Stimulated activated CD4-positive, alpha-beta T cell treated with anti-CD3 and anti-CD28 coated beads, Interleukin-2, amount 100 ng/mL, for 4 hours (primary cell): ENCODE data around the gene TCP11L1.

Experiments used
- DNase-seq: peaks from one replicate; pipeline ENCODE4 v3.0.0-alpha.2; 2020; ENCODE audit warnings: low read depth

Gene TCP11L1, protein sequence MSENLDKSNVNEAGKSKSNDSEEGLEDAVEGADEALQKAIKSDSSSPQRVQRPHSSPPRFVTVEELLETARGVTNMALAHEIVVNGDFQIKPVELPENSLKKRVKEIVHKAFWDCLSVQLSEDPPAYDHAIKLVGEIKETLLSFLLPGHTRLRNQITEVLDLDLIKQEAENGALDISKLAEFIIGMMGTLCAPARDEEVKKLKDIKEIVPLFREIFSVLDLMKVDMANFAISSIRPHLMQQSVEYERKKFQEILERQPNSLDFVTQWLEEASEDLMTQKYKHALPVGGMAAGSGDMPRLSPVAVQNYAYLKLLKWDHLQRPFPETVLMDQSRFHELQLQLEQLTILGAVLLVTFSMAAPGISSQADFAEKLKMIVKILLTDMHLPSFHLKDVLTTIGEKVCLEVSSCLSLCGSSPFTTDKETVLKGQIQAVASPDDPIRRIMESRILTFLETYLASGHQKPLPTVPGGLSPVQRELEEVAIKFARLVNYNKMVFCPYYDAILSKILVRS

GRCh38 chr11:33039274-33040032 lies at the start of gene TCP11L1:
TCP11L1 (plus strand) TSS chr11:33039572; CDS start chr11:33043774, 4,202 bp downstream.
- DNase-seq, result peak; percentile 74

DNA sequence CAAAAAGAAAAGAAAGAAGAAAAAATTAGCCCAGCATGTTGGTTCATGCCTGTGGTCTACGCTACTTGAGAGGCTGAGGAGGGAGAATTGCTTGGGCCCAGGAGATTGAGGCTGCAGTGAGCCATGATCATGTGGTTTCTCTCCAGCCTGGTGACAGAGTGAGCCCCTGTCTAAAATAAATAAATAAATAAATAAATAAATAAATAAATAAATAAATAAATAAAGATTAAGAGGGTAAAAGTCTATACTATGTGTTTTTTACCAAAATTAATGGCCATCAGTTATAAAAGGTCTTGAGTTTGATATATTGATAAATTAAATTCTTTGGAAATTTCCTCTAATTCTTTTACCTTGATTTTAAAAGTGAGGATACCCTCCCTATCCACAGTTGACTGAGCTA lies 48.9 kb upstream of the TCP11L1 start:
- no peak for DNase-seq

DNA sequence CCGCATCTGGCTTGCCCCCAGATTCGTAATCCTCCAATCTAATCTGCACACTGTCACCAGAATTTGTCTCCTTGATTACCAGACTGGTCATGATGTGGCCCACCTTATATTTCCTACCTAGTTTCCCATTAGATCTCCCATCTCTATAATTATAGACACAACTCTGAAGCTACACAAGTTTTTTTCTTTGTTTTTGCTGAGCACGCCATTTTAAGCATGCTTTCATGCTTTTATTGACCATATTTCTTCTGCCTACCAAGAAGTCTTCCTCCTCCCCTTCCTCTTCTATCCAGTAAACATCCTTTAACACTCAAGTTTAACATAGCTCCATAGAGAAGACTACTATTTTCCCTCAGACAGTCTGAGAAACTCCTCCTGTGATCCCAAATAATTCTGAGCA lies 47.9 kb upstream of the TCP11L1 start:
- DNase-seq, result no peak

GRCh38 chr11:32991898-32992297 lies 47.5 kb upstream of the TCP11L1 start:
- DNase-seq, result no peak

- DNase-seq, result no peak
These were observed 39.2 kb upstream of the TCP11L1 start for GRCh38 chr11:33000181-33000580.

- DNase-seq, result no peak
These were observed 38.1 kb upstream of the TCP11L1 start for GRCh38 chr11:33001281-33001680.

DNA sequence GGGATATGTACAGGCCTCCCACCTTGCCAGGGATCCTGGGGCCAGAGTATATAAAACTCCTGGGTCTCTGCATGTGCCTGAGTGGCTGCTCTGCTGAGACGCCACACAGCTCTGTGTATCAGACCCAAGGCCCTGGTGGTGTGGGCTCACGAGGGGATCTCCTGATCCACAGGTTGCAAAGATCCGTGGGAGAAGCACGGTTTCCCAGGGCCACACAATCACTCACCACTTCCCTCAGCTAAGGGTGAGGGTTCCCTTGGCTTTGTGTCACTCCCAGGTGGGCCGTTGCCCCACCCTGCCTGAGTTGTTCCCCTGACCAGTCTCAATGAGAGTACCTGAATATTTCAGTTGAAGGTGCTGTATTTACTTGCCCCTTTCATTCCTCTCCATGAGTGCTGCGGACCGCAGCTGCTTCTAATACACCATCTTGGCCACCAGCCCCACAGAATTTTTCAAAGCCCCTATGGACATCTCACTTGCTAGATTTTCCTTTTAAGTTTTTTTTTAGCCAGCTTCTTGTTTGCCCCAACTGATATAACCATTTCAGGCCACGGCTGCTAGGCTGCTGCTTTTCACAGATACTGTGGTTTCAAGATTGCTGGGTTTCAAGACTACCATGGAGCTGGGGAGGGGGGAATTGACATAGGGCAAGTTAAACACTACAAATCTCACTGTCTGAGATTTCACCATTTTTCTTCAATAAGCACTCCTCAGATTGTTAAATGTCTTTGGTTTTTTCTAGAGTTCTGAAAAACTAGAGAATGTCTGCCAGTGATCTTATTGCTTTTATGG lies 37.4 kb upstream of the TCP11L1 start:
- no peak for DNase-seq

GRCh38 chr11:33005175-33005574 lies 34.2 kb upstream of the TCP11L1 start:
- DNase-seq, result no peak

GRCh38 chr11:33006010-33006409 lies 33.4 kb upstream of the TCP11L1 start:
- DNase-seq, result no peak

GRCh38 chr11:33013755-33014154 lies 25.6 kb upstream of the TCP11L1 start:
- DNase-seq, result no peak

DNA sequence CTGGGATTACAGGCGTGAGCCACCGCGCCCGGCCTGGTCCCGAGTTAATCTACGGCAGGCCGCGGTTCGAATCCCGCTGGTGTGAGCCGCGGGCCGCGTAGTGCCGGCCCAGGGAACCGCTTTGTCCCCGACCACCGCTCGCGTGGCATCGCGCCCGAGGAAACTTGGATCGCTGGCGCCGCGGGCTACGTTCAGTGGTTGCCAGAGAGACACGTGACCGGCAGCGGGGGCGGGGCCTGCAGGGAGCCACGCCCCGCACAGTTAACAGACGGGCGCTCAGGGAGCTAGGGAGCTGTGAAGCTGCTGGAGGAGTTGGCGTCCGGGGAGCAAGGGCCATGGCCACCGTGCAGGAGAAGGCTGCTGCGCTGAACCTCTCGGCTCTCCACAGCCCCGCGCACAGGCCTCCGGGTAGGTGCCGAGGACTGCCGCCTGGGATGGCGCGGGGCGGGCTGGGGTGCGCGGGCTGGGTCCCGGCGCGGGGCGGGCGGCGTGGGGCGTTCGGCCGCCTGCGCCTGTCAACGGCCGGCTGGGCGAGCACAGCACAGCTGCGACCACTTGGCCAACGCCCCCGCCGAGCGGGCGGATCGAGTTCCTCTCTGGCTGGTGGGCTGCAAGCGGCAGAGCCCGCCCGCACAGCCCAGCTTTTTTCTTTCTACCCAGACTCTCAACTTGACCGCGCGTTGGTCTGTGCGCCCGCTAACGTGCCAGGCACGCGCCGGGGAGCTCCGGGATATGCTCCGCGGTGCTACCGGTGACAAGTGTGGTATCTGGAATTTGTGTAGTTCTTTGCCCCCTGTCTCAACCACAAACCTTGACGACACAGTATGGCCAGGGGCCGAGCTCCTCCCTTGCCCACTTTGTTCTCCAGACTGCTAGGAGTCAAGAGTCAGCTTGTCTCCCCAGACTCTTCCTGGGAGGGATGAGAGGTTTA lies 23.5 kb upstream of the TCP11L1 start, which contains the start of gene DEPDC7:
Gene DEPDC7, plus strand, starts transcription at position 258 of the 931 bp plus-strand sequence. Its CDS starts 78 bp downstream, at position 336.
- DNase-seq, result peak; percentile 77

GRCh38 chr11:33016654-33017053 lies 22.7 kb upstream of the TCP11L1 start:
- no peak for DNase-seq

GRCh38 chr11:33017478-33017877 lies 21.9 kb upstream of the TCP11L1 start:
- DNase-seq, result no peak

DNA sequence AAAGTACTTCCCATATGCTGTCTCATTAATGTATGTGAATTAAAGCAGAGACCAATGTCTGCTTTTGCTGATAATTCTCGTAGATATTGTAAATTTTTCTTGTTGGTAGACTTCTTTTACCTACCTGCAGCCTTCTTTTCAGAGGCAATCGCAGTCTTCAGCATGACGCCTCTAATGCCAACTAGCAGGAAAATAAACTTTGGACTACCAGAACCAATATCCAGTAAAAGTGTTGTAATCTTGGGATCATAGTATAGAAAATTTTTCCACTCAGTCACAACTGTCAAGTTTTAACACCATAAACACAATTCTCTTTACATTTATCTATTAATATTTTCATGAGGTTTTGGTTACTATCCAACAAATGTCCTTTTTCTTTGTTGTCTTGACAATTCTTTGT lies 21.4 kb upstream of the TCP11L1 start:
- no peak for DNase-seq

DNA sequence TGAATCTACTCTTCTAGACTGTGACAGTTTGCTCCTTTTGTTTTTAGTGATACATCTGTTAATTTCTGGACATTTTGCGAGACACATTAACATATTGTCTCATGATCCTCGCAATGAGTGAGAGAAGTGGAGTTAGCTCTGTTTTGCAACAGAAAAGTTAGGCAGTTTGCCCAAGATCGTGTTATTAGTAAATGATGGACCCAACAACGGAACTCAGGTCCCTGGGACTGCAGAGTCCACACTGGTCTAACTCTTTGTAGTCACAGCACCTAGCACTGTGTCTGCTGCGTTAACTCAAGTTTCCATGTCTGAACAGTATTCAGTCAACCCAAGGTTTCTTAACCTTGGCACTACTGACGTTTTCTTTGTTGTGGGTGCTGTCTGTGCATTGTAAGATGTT lies 20.5 kb upstream of the TCP11L1 start:
- no peak for DNase-seq

DNA sequence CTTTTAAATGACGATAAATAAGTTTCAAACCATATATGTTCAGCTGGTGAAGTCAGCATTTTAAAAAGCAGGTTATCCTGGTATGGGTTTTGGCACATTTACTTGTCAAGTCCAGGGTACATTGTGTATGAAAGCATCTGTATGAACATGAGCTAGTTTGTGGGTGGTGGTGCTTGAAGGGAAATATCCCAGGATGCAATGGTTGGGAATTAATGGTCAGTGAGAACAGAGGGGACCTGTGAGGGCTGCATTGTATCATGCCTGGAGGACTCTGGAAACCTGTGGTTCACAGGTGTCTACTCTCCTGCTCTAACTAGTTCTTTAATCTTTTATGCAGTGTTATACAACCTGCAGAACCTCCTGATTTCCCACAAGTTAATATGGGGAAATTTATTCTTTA lies 17.9 kb upstream of the TCP11L1 start:
- DNase-seq, result no peak

DNA sequence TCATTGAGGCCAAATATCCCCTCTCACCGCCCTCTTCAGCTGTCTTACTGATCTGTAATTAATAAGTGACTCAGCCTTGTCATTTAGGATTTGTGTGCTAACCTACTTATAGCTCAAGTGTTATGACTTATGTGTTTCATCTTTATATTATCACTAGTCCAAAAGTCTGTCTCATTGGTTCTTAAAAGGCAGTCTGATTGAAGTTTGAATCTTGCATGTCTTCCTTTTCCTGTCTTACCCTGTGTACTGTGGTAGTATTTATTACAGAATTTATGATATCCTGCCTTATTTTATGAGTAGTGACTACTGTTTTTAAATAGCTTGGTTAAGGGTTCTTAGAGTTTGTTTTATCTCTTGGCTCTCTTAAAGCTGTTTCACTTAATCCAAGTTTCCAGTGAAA lies 17.4 kb upstream of the TCP11L1 start:
- no peak for DNase-seq

- DNase-seq, result no peak
These were observed 14.0 kb upstream of the TCP11L1 start for GRCh38 chr11:33025339-33025722.

GRCh38 chr11:33027233-33027632 lies 12.1 kb upstream of the TCP11L1 start:
- DNase-seq, result no peak

GRCh38 chr11:33027846-33028536 lies 11.4 kb upstream of the TCP11L1 start:
- DNase-seq, result no peak

- no peak for DNase-seq
These were observed 10.8 kb upstream of the TCP11L1 start for GRCh38 chr11:33028537-33028914.
